Uterus (tissue), 2 donors: ENCODE data around the gene PAPOLB.

Experiments used
- CTCF ChIP-seq, 4 experiments: fragments of 200-600 bp in 2 of 4; fragments of 450-650 bp in 2 of 4; sonication (generic) in 2 of 4; IDR thresholded peaks; one replicate each; pipeline ENCODE4 v1.5.1; 2016 to 2019; ENCODE audit warnings: antibody characterized with exemption in 4 of 4, mild to moderate bottlenecking in 2 of 4, moderate library complexity in 1 of 4
- POLR2A ChIP-seq, 2 donors: fragments of 450-650 bp; IDR thresholded peaks; one replicate each; pipeline ENCODE4 v1.6.1; 2016; ENCODE audit warnings: antibody characterized with exemption in 2 of 2, mild to moderate bottlenecking in 1 of 2, moderate library complexity in 1 of 2

GRCh38 chr7:4883033-4883371 lies 21.2 kb upstream of the PAPOLB start:
- TF ChIP-seq CTCF (IDR thresholded peaks at IDR 0.05), result no peak
- no peak for TF ChIP-seq POLR2A (IDR thresholded peaks at IDR 0.05)
